ENCODE data around the gene DMC1. TPM values are rescaled to one million over a fixed set of nuclear protein-coding genes. Genes with fewer than 3 reads are reported as not detected.
"Not testable (repeated sequence)": the region's sequence is repeated elsewhere in the genome, so short reads cannot be mapped to it uniquely, and the experiment has no call there.

DMC1 gene
- total RNA-seq, 4 donors from 2014 or later, result 0.18 TPM; not detected in 3

GRCh38 chr22:38474003-38474607 is 95.9 kb downstream of the DMC1 start:
- ATAC-seq, result no peak
- no peak for DNase-seq

GRCh38 chr22:38471237-38471636 is 98.7 kb downstream of the DMC1 start:
- no peak overlapping the region for H3K4me3 ChIP-seq
- H3K4me1 ChIP-seq, result peaks cover 4 to 5% of the 10 kb centered on the region in 2 donors
- ATAC-seq (no peak), DNase-seq (no peak)
- intact Hi-C loops (cut with DNase I; ENCODE audit: low total_unique reads) (no loop called here), in situ Hi-C loops (cut with MboI; ENCODE audit: low sequenced_read_pairs in 4 of 4) (no loop called here)
- TF ChIP-seq CTCF (IDR thresholded peaks at IDR 0.05 in 4 of 5, conservative IDR thresholded peaks at IDR 0.05 in 1 of 5) (no peak), POLR2A (IDR thresholded peaks at IDR 0.05) (no peak)
- H3K36me3 ChIP-seq, result no peaks in the 10 kb centered on the region
- H3K27me3 ChIP-seq, result peaks cover 14 to 21% (median 15%) of the 10 kb centered on the region in 3 donors
- no peaks in the 10 kb centered on the region for H3K9me3 ChIP-seq
- no peak overlapping the region for H3K27ac ChIP-seq

More at GRCh38 chr22:38474003-38474607, 95.9 kb downstream of the DMC1 start:
- intact Hi-C loops (cut with DNase I; ENCODE audit: low total_unique reads) (no loop called here), in situ Hi-C loops (cut with MboI; ENCODE audit: low sequenced_read_pairs in 4 of 4) (no loop called here)
- Histone ChIP-seq H3K27me3 (no peaks in the 10 kb centered on the region), H3K36me3 (no peaks in the 10 kb centered on the region), H3K4me3 (no peak overlapping the region), H3K27ac (no peak overlapping the region), H3K4me1 (no peaks in the 10 kb centered on the region), H3K9me3 (no peaks in the 10 kb centered on the region)
- no peak for TF ChIP-seq POLR2A (IDR thresholded peaks at IDR 0.05)
- no peak for TF ChIP-seq CTCF (IDR thresholded peaks at IDR 0.05 in 4 of 5, conservative IDR thresholded peaks at IDR 0.05 in 1 of 5)

- H3K4me1 ChIP-seq; H3K36me3 ChIP-seq; H3K27ac ChIP-seq; H3K4me3 ChIP-seq; DNase-seq; intact Hi-C loops (cut with DNase I; ENCODE audit: low total_unique reads); ATAC-seq; in situ Hi-C loops (cut with MboI; ENCODE audit: low sequenced_read_pairs in 4 of 4); H3K9me3 ChIP-seq: not testable (repeated sequence)
- H3K27me3 ChIP-seq, result peaks cover 15 to 28% (median 18%) of the 10 kb centered on the region in 3 donors
Observed at GRCh38 chr22:38470179-38470578, 99.8 kb downstream of the DMC1 start.

GRCh38 chr22:38469306-38469781 is 100.6 kb downstream of the DMC1 start:
- H3K27ac ChIP-seq, result no peak overlapping the region
- in situ Hi-C loops (cut with MboI; ENCODE audit: low sequenced_read_pairs in 4 of 4) (no loop called here), intact Hi-C loops (cut with DNase I; ENCODE audit: low total_unique reads) (no loop called here)
- ATAC-seq, result no peak
- no peaks in the 10 kb centered on the region for H3K9me3 ChIP-seq
- no peaks in the 10 kb centered on the region for H3K36me3 ChIP-seq
- DNase-seq, result no peak
- no peak for TF ChIP-seq POLR2A (IDR thresholded peaks at IDR 0.05)
- no peak for TF ChIP-seq CTCF (IDR thresholded peaks at IDR 0.05 in 4 of 5, conservative IDR thresholded peaks at IDR 0.05 in 1 of 5)
- H3K4me1 ChIP-seq, result peaks cover 4 to 5% of the 10 kb centered on the region in 2 donors
- H3K27me3 ChIP-seq, result peaks cover 15 to 30% (median 18%) of the 10 kb centered on the region in 3 donors
- no peak overlapping the region for H3K4me3 ChIP-seq

Other genes with a start within 250 kb of the DMC1 start
- not detected for gene KCNJ4, start 115.0 kb downstream of the DMC1 start, total RNA-seq
- 1 to 10 TPM in 2 of 4 donors, under 1 TPM in 1, not detected in 1; 0.34 to 2.0 (median 1.3) TPM for gene KDELR3, start 102.1 kb downstream of the DMC1 start, total RNA-seq
- 100 to 1,000 TPM; 108 to 329 (median 206) TPM for gene DDX17, start 63.9 kb downstream of the DMC1 start, total RNA-seq
- under 1 TPM in 1 of 4 donors, not detected in 3; 0.02 TPM for gene FAM227A, start 86.2 kb upstream of the DMC1 start, total RNA-seq
- gene CBY1, start 86.5 kb upstream of the DMC1 start, total RNA-seq, result 10 to 100 TPM in 2 of 4 donors, 1 to 10 TPM in 2; 8.0 to 15.7 (median 12.6) TPM
- 10 to 100 TPM; 37.1 to 47.1 (median 46.3) TPM for gene TOMM22, start 111.8 kb upstream of the DMC1 start, total RNA-seq
- gene JOSD1, start 130.8 kb upstream of the DMC1 start, total RNA-seq, result 10 to 100 TPM; 25.1 to 50.5 (median 42.4) TPM
- 100 to 1,000 TPM in 1 of 4 donors, 10 to 100 TPM in 3; 27.7 to 124 (median 36.0) TPM for gene GTPBP1, start 135.8 kb upstream of the DMC1 start, total RNA-seq
- 100 to 1,000 TPM; 177 to 423 (median 312) TPM for gene SUN2, start 185.8 kb upstream of the DMC1 start, total RNA-seq
- 1 to 10 TPM; 5.7 to 7.2 (median 6.7) TPM for gene DNAL4, start 224.0 kb upstream of the DMC1 start, total RNA-seq

Measured in gastrocnemius medialis (tissue), 4 donors.